GM19372 (cell line): ENCODE measurements around the gene RIPK1.
A peak's percentile ranks its signal among the peaks of the same experiment; 100 is the strongest.

Experiments
- ATAC-seq: cut with Tn5 transposase; IDR thresholded peaks from one replicate; pipeline ENCODE4 v1.9.1; 2021; ENCODE audit warnings: mild to moderate bottlenecking, low read depth, moderate library complexity; ENCODE audit not compliant: unreplicated experiment

RIPK1 gene

GRCh38 chr6:3159805-3160781 is 91.8 kb downstream of the RIPK1 start:
- no peak for ATAC-seq

DNA sequence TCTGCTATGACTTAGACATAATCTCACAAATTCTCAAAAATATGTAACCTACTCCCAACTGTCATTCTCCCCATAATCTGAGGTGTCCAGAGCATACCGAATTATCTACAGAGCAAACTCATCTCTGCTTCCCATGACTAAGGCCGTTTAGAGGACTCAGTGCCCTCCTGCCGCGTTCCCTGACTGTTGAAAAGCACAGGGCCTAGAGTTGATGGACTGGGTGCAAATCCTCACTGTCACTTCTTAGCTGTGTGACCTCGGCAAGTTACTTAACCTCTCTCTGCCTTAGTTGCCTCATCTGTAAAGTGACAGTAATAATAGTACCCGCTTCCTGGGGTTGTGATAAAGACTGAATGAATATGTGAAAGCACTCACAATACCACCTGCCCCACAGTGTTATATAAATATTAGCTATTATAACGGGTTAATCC is 93.8 kb downstream of the RIPK1 start:
- no peak for ATAC-seq

GRCh38 chr6:3162565-3163247 is 94.4 kb downstream of the RIPK1 start:
- ATAC-seq = peak; percentile 71

GRCh38 chr6:3163248-3163594 is 94.9 kb downstream of the RIPK1 start:
- no peak for ATAC-seq

DNA sequence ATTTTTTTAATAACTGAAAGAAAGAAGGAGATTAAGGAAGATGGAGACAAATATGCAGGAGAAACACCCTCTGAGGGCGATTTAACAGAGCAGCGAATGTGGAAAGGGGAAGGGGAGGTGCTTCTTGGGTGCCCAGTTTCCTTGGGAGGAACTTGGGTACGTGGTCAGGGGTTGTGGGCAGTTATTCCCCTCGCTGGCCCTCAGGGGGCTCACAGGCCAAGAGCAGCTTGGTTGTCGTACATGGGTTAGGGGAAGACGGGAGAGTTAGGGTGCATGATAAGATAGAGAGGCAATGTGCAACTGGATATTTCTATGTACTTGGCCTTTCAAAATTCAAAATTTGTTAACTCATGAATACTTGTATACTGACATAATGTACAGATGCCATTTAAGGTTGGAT is 96.1 kb downstream of the RIPK1 start:
- ATAC-seq = no peak
